COLO668 (cell line): ENCODE measurements around the gene MCTP2.

Experiments
- DNase-seq: peaks from one replicate; lab custom pipeline; 2025; ENCODE audit not compliant: unreplicated experiment; lab: John Stamatoyannopoulos, UW

MCTP2 gene

DNA sequence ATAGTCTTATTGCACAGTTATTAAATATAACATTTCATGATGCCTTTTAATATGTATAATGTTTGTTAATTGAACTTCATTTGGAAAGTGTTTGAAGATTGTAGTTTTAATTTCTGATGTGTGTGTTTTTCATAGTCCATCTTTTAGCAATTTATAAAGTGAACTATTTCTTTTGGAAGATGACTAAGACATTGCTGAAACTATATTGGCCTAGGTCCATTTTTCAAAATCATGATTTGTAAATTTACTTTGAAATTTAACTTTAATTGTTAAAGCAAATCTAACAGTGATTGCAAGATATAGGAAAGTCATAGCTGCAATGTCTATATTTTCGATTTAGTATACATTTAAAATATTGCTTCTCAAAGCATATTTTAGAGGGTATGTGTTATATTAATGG, 30.8 kb downstream of the MCTP2 start:
- no peak for DNase-seq

DNA sequence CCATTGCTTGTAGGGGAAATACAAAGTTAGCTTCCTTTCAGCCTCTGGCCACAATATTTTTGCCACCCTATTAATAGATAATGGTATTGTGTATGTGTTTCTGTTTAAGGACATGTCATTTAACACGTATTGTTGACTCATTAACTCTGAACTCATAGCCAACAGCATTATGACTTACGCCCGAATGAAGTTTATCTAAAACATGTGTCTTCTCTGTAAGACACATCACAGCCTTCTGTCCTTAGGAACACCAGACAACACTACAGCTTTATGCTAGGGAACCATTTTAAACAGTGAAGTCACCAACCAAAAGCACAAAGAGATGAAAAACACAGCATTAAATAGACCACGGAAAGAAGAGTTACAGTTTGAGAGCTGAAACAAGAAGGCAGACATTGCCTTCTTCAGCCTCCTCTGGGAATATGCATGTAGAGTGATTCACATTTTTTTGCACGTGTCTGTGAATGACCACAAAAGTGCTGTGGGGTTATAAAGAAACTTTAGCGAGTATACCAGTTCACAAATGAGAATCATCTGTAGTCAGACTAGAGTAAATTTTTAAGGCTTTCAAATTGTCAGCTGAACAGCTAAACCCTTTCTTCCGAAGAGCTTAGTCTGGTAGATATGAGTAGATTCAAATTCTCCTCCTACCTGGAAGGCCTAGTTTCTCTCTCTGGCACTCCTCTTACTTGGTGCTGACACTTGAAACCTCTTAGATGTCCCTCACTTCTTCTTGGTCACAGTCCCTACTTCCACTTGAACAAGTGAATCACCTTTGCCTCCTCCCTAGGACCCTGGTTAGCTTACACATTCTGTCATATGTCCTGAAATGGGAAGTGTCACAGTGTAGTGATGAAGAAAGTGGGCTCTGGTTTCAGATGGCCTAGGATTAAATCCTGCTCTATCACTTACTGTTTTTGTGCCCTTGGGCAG, 32.2 kb downstream of the MCTP2 start:
- DNase-seq: no peak

- no peak for DNase-seq
Observed at GRCh38 chr15:94265009-94265408, 33.6 kb downstream of the MCTP2 start.

- DNase-seq: no peak
Observed at GRCh38 chr15:94265982-94266381, 34.6 kb downstream of the MCTP2 start.

DNA sequence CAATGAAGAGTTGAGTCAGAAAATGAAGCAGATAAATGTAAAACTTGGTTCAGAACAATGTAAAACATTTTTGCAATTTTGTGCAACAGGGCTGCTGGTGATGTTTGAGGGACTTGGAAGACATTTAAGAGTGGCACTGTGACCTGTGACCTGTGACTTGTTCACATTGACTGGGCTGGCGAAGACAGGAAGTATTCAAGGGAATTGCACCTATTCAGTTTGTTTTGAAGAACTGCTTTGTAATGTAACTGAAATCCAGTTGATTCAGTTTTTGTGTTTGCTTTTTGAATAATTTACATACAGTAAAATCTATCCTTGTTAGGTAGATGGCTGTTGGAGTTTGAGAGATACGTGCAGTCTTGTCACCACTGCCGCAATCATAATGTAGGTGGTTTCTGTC, 35.4 kb downstream of the MCTP2 start:
- no peak for DNase-seq

- no peak for DNase-seq
Observed at GRCh38 chr15:94269954-94270353, 38.6 kb downstream of the MCTP2 start.

DNA sequence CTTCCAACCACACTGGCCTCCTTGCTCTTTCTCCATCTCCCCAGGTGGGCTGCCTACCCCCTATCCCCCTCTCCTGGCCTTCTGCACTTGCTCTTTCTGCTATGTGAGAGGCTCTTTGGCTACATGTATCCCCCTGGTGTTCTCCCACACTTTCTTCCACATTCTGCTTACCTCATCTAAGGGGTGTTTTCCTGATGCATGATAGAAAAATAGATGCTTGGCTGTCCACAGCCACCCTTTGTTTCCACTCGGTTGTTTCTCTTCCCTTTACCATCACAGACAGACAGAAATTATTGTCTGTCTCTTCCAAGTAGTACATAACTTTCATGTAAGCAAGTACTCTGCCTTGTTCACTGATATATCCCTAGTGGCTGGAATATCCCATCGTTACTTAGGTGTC, 39.2 kb downstream of the MCTP2 start:
- DNase-seq: no peak

GRCh38 chr15:94272251-94272898, 41.0 kb downstream of the MCTP2 start:
- no peak for DNase-seq

DNA sequence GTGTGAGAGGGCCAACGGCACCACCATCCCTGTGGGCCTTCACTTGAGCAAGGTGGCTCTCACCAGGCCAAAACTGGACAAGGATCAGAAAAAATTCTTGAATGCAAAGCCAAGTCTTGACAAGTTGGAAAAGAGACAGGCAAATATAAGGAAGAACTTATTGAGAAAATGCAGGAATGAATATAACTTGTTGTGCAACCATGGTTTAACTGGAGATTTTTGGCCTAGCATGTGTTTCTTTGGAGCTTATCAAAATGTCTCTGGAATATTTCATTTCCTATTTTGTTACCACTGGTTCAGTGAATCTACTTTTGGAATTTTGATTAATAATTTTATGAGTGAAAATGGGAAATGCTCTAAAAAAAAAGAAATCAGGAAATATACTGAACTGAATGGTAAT, 42.5 kb downstream of the MCTP2 start:
- no peak for DNase-seq

DNA sequence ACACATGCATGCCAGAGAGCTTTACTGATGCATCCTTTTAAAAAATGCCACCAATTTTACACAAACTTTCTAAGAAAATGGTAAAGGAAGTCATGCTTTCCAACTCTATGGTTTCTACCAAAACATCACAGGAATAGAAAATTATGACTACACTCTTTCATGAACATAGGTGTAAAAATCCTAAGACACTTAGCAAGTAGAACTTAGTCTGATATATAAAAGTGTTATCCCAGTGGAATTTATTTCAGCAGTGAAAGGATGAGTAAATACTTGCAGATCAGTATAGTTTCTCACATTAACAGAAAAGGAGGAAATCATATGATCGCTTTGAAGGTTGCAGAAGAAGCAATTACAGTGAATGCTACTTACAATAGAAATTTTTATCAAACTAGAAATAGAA, 43.4 kb downstream of the MCTP2 start:
- no peak for DNase-seq

DNA sequence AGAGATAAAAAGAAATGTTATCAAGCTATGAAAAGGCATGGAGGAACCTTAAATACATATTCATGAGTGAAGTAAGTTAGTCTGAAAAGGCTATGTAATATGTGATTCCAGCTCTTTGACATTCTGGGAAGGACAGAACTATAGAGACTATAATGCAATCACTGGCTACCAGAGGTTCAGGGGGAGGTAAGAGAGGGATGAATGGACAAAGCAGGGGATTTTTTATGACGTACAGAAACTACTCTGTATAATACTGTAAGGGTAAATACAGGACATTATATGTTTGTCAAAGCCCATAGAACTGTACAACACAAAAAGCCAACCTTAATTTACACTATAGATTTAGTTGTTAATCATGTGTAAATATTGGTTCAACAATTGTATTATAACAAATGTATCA, 46.1 kb downstream of the MCTP2 start:
- no peak for DNase-seq

GRCh38 chr15:94279736-94280135, 48.4 kb downstream of the MCTP2 start:
- no peak for DNase-seq

- DNase-seq: no peak
Observed at GRCh38 chr15:94280301-94280700, 48.9 kb downstream of the MCTP2 start.

- DNase-seq: no peak
Observed at GRCh38 chr15:94282269-94283250, 51.2 kb downstream of the MCTP2 start.

GRCh38 chr15:94286583-94286982, 55.2 kb downstream of the MCTP2 start:
- no peak for DNase-seq

- DNase-seq: no peak
Observed at GRCh38 chr15:94287794-94288246, 56.5 kb downstream of the MCTP2 start.

- DNase-seq: no peak
Observed at GRCh38 chr15:94290730-94291129, 59.4 kb downstream of the MCTP2 start.

- DNase-seq: no peak
Observed at GRCh38 chr15:94293411-94294402, 62.3 kb downstream of the MCTP2 start.

DNA sequence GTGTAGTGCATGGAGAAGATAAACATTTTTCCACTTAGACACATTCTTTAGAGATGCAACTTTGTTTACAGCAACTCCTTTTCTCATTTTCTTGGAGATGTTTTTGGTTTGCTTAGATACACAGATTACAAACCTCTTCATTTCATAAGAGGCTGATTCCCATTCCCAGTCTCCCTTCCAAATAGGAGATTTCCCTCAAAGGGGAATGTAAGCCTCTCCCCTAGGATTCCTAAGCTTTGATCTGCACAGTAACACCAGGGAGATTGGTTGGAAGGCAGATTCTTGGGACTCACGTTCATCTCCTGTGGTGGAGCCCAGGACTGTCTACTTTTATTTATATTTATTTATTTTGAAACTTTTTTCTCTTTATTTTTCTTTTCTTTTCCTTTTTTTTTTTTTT, 63.2 kb downstream of the MCTP2 start:
- no peak for DNase-seq

GRCh38 chr15:94295275-94295674, 63.9 kb downstream of the MCTP2 start:
- no peak for DNase-seq
